K562 (cell line): ENCODE data around the gene JADE2. TPM values are rescaled to one million over a fixed set of nuclear protein-coding genes. Genes with fewer than 3 reads are reported as not detected.

ENCODE experiments used
- ATAC-seq: fragments of 200-7000 bp; cut with Tn5 transposase; 3 replicates; pipeline ENCODE4 v1.9.1; 2020; ENCODE audit warnings: moderate library complexity
- BruUV-seq: library from RNA; stranded (reverse); fragments of 400-500 nt; replicated peaks from 2 replicates; lab custom pipeline; 2021; lab: Mats Ljungman, UMichigan
- CTCF ChIA-PET: fragments of 300-600 bp; formaldehyde crosslinking; extraction: SDS; loops from one replicate; lab custom pipeline; 2021; ENCODE audit warnings: low intra/inter-chr PET ratio; lab: Yijun Ruan, JAX
- POLR2A ChIA-PET: fragments of 300-600, 350-650 bp; sonication (Branson Sonifier 250); formaldehyde crosslinking; extraction: SDS; loops from one replicate; lab custom pipeline; 2021; ENCODE audit warnings: antibody characterized with exemption, inconsistent platforms; lab: Yijun Ruan, JAX
- DNase-seq, 4 experiments: peaks; one replicate each; pipeline versions ENCODE4 v3.0.0 to v3.0.0-alpha.2; 2011 to 2018; ENCODE audit warnings: low spot score in 3 of 4, mixed read lengths in 3 of 4; ENCODE audit errors: extremely low read depth in 1 of 4
- FAIRE-seq: peaks from 2 replicates; lab custom pipeline; 2011; peaks lifted over from hg19 to GRCh38; lab: Jason Lieb, UNC
- H2AFZ ChIP-seq: 2 replicates; pipeline ENCODE4 v1.6.0; 2011; ENCODE audit warnings: low read depth, low read length, control low read depth, inconsistent platforms
- H3K27ac ChIP-seq: fragments of 200-600 bp; 3 replicates; pipeline ENCODE4 v1.8.0; 2011; ENCODE audit warnings: low read depth, mild to moderate bottlenecking, control low read depth, inconsistent platforms, low read length, moderate library complexity, mixed read lengths; ENCODE audit errors: extremely low read depth
- H3K27me3 ChIP-seq, 2 experiments: fragments of 300-600 bp in 1 of 2; 2 replicates in 1 of 2; 3 replicates in 1 of 2; pipeline versions ENCODE4 v1.6.0 to v1.8.0; 2011; ENCODE audit warnings: inconsistent platforms in 2 of 2, low read length in 2 of 2, mild to moderate bottlenecking in 1 of 2, mixed read lengths in 1 of 2, moderate library complexity in 1 of 2; ENCODE audit not compliant: control insufficient read depth in 2 of 2, insufficient read depth in 2 of 2
- H3K36me3 ChIP-seq: fragments of 300-600 bp; 3 replicates; pipeline ENCODE4 v1.8.0; 2011; ENCODE audit warnings: mild to moderate bottlenecking, low read length, inconsistent platforms; ENCODE audit not compliant: control insufficient read depth, insufficient read depth
- H3K4me1 ChIP-seq, 2 experiments: fragments of 200-600 bp in 1 of 2; replicated peaks in 1 of 2; 2 replicates in 1 of 2; 3 replicates in 1 of 2; pipeline versions ENCODE4 v1.5.1 to v1.8.0; 2011; ENCODE audit warnings: inconsistent platforms in 2 of 2, low read length in 2 of 2, mild to moderate bottlenecking in 1 of 2, mixed read lengths in 1 of 2, moderate library complexity in 1 of 2; ENCODE audit not compliant: control insufficient read depth in 2 of 2, insufficient read depth in 2 of 2
- H3K4me2 ChIP-seq: 2 replicates; pipeline ENCODE4 v1.6.1; 2011; ENCODE audit warnings: low read length, control low read depth, inconsistent platforms, mixed read lengths; ENCODE audit not compliant: insufficient read depth
- H3K4me3 ChIP-seq: fragments of 200-600 bp; sonication (generic), shearing (Covaris generic); 2 replicates; pipeline ENCODE4 v1.5.1; 2016; ENCODE audit warnings: control low read depth, inconsistent platforms
- H3K79me2 ChIP-seq: fragments of 200-600 bp; 3 replicates; pipeline ENCODE4 v1.8.0; 2011; ENCODE audit warnings: low read length, inconsistent platforms; ENCODE audit not compliant: control insufficient read depth, insufficient read depth
- H3K9ac ChIP-seq, 2 experiments: 2 replicates each; pipeline versions ENCODE4 v1.6.0 to v1.6.1; 2011; ENCODE audit warnings: low read depth in 2 of 2, low read length in 2 of 2, control low read depth in 1 of 2, inconsistent platforms in 1 of 2, mild to moderate bottlenecking in 1 of 2, mixed read lengths in 1 of 2; ENCODE audit not compliant: insufficient read depth in 1 of 2
- H3K9me1 ChIP-seq: one replicate; pipeline ENCODE4 v1.6.0; 2011; ENCODE audit warnings: inconsistent platforms, mild to moderate bottlenecking, low read length, moderate library complexity; ENCODE audit not compliant: control insufficient read depth, insufficient read depth
- H3K9me3 ChIP-seq: replicated peaks from 2 replicates; pipeline ENCODE4 v1.5.1; 2011; ENCODE audit warnings: low read depth, low read length, inconsistent platforms; ENCODE audit not compliant: control insufficient read depth, insufficient read depth
- H4K20me1 ChIP-seq: replicated peaks from 2 replicates; pipeline ENCODE4 v1.6.1; 2011; ENCODE audit warnings: low read length, inconsistent platforms, mixed read lengths; ENCODE audit not compliant: control insufficient read depth, insufficient read depth
- BCLAF1 ChIP-seq, 2 experiments: fragments of 450-650 bp in 1 of 2; IDR thresholded peaks; 2 replicates each; pipeline ENCODE4 v1.6.1; 2011 to 2017; ENCODE audit warnings: low read depth in 2 of 2, antibody characterized with exemption in 1 of 2, borderline replicate concordance in 1 of 2, low read length in 1 of 2, mild to moderate bottlenecking in 1 of 2, mixed read lengths in 1 of 2; ENCODE audit not compliant: control insufficient read depth in 1 of 2
- ESRRA ChIP-seq: fragments of 450-650 bp; IDR thresholded peaks from 2 replicates; pipeline ENCODE4 v1.6.1; 2014; ENCODE audit warnings: low read depth, mild to moderate bottlenecking, moderate library complexity, borderline replicate concordance
- MCM3 ChIP-seq: fragments of 450-650 bp; IDR thresholded peaks from 2 replicates; pipeline ENCODE4 v1.6.1; 2016
- MEF2D ChIP-seq: conservative IDR thresholded peaks from 2 replicates; pipeline ENCODE4 v1.6.1; 2016; ENCODE audit warnings: low read depth, missing genetic modification characterization, missing compliant biosample characterization
- ZNF197 ChIP-seq: fragments of 200-800 bp; sonication (Bioruptor generic); IDR thresholded peaks from 2 replicates; pipeline ENCODE4 v1.6.1; 2016; ENCODE audit warnings: low read depth, missing genetic modification characterization, missing compliant biosample characterization
- ZNF224 ChIP-seq: sonication (generic); formaldehyde crosslinking; IDR thresholded peaks from 2 replicates; pipeline ENCODE4 v1.8.0; 2022; ENCODE audit warnings: mild to moderate bottlenecking, missing genetic modification reagents
- WGBS: fragments of 100-300 bp; shearing (Covaris generic); methylation state at CpG from one replicate; pipeline ENCODE4 v1.1.6; 2016; ENCODE audit warnings: low coverage, mixed read lengths; ENCODE audit not compliant: insufficient coverage; ENCODE audit errors: missing lambda C conversion rate; 5-methylcytosine and 5-hydroxymethylcytosine counted together
- in situ Hi-C: fragments of 300-500 bp; cut with MboI; formaldehyde crosslinking; loops from 4 replicates; pipeline ENCODE4 v1.15.0; 2018; ENCODE audit warnings: inconsistent platforms, mixed read lengths
- intact Hi-C: fragments of 100-400 bp; cut with micrococcal nuclease; formaldehyde crosslinking; loops from 2 replicates; pipeline ENCODE4 v1.14.2; 2022
- polyA plus RNA-seq, 8 experiments: library from polyadenylated mRNA; depleted of rRNA in 4 of 8; stranded (reverse) in 5 of 8; unstranded in 3 of 8; fragments of >200 nt; fragmentation: Nextera tagmentation in 2 of 8; fragmentation: Illumina TruSeq in 1 of 8; extraction: Ambion mirVana in 2 of 8; extraction: Trizol in 1 of 8; gene quantifications; 2 replicates each; pipeline versions ENCODE4 v1.2.1 to v1.2.3, GENCODE V29; 2011 to 2014; ENCODE audit warnings: inconsistent platforms in 1 of 8, missing spikeins in 1 of 8
- total RNA-seq, 7 experiments: library from RNA; depleted of rRNA in 6 of 7; stranded (reverse); fragments of >200 nt in 6 of 7; fragmentation: Illumina TruSeq in 2 of 7; extraction: Trizol in 2 of 7; gene quantifications; 2 replicates each; pipeline versions ENCODE4 v1.2.1 to v1.2.3, GENCODE V29; 2011 to 2021; ENCODE audit warnings: low replicate concordance in 1 of 7
- TF ChIP-seq, protein P1 (sequence below), 2 experiments: fragments of 450-650 bp in 1 of 2; sonication (generic) in 1 of 2; formaldehyde crosslinking in 1 of 2; IDR thresholded peaks in 1 of 2; conservative IDR thresholded peaks in 1 of 2; 2 replicates each; pipeline versions ENCODE4 v1.6.1 to v1.8.1; 2016 to 2023; ENCODE audit warnings: mild to moderate bottlenecking in 2 of 2, moderate library complexity in 2 of 2, inconsistent platforms in 1 of 2, missing genetic modification reagents in 1 of 2
- TF ChIP-seq, protein P2 (sequence below): fragments of 250-450 bp; sonication (Bioruptor Pico); IDR thresholded peaks from 2 replicates; pipeline ENCODE4 v1.8.0; 2022; ENCODE audit warnings: moderate library complexity, mild to moderate bottlenecking, inconsistent platforms
- TF ChIP-seq, protein P3 (sequence below): sonication (generic); formaldehyde crosslinking; IDR thresholded peaks from 2 replicates; pipeline ENCODE4 v1.9.0; 2022; ENCODE audit warnings: mild to moderate bottlenecking, missing genetic modification reagents

JADE2 gene
- total and polyA plus RNA-seq, 9 of the 15 experiments (the other 6 are each of a cell fraction or from before 2014, with no cell fraction given) = 0.50 to 23.3 (median 9.1) TPM

DNA sequence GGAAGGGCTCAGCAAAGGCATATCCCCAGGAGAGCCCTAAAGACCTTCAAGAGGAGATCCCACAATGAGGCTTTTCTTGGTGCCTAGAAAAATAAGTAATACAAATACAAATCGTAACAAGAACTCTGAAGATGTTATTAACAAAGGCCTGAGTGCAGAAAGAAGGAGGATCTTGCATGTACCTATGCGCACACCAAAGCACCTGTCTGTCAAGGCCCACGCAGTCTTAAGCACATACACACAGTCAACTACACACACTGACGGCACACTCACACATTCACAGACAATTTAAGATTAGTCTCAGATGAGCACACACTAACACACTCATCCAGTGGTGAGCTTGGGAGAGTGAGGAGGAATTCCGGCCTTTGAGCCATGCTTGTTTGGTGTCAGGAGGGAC is 38.5 kb downstream of the JADE2 start:
- H3K36me3 ChIP-seq = peaks cover 73% of the 10 kb centered on the region; the same call in 1 of the 3 replicates
- TF ChIP-seq ESRRA (no peak), MCM3 (no peak), ZNF197 (CRISPR knock-in tag) (no peak), ZNF224 (CRISPR knock-in tag) (no peak), MEF2D (tag) (no peak), BCLAF1 (IDR thresholded peaks at IDR 0.05; ENCODE audit: borderline replicate concordance in 1 of 2, control insufficient read depth in 1 of 2, low read depth in 2 of 2, low read length in 1 of 2) (no peak)
- TF ChIP-seq, protein P1, sequence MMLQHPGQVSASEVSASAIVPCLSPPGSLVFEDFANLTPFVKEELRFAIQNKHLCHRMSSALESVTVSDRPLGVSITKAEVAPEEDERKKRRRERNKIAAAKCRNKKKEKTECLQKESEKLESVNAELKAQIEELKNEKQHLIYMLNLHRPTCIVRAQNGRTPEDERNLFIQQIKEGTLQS (IDR thresholded peaks at IDR 0.05) = no peak
- TF ChIP-seq, protein P1 (CRISPR knock-in tag; conservative IDR thresholded peaks at IDR 0.05) = no peak
- TF ChIP-seq, protein P2, sequence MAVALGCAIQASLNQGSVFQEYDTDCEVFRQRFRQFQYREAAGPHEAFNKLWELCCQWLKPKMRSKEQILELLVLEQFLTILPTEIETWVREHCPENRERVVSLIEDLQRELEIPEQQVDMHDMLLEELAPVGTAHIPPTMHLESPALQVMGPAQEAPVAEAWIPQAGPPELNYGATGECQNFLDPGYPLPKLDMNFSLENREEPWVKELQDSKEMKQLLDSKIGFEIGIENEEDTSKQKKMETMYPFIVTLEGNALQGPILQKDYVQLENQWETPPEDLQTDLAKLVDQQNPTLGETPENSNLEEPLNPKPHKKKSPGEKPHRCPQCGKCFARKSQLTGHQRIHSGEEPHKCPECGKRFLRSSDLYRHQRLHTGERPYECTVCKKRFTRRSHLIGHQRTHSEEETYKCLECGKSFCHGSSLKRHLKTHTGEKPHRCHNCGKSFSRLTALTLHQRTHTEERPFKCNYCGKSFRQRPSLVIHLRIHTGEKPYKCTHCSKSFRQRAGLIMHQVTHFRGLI (CRISPR knock-in tag) = no peak
- TF ChIP-seq, protein P3, sequence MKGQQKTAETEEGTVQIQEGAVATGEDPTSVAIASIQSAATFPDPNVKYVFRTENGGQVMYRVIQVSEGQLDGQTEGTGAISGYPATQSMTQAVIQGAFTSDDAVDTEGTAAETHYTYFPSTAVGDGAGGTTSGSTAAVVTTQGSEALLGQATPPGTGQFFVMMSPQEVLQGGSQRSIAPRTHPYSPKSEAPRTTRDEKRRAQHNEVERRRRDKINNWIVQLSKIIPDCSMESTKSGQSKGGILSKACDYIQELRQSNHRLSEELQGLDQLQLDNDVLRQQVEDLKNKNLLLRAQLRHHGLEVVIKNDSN (CRISPR knock-in tag) = no peak
- TF ChIP-seq, all 486 proteins: peak for 0
- no peak for ATAC-seq
- H4K20me1 ChIP-seq = no peaks in the 10 kb centered on the region; the same call in 1 of the 2 replicates
- DNase-seq = no peak
- H3K4me2 ChIP-seq = no peak overlapping the region
- no peak overlapping the region for H3K9ac ChIP-seq
- CTCF ChIA-PET = no interaction called here
- H3K4me3 ChIP-seq = no peak overlapping the region
- in situ Hi-C loops (no loop called here), intact Hi-C loops (no loop called here)
- no peaks in the 10 kb centered on the region for H3K9me3 ChIP-seq
- no peaks in the 10 kb centered on the region; a peak in 1 of 5 replicates for H3K27me3 ChIP-seq
- no peaks in the 10 kb centered on the region for H3K79me2 ChIP-seq
- BruUV-seq = no TSS peak
- H2AFZ ChIP-seq = no peak overlapping the region
- no peak overlapping the region for H3K27ac ChIP-seq
- peaks cover 2% of the 10 kb centered on the region for H3K9me1 ChIP-seq
- WGBS = 45% methylated on average over 5 of the region's 5 CpGs
- H3K4me1 ChIP-seq = peaks cover 0 to 7% of the 10 kb centered on the region in 2 experiments; a peak in 2 of 5 replicates
- FAIRE-seq = no peak
- POLR2A ChIA-PET = no interaction called here
